Measurements from ENCODE around the gene ANXA6. TPM values are rescaled to one million over a fixed set of nuclear protein-coding genes. Genes with fewer than 3 reads are reported as not detected.
A peak's percentile ranks its signal among the peaks of the same experiment; 100 is the strongest.

Gene ANXA6
- total RNA-seq, 1 donor from 2014 or later: 245 TPM

GRCh38 chr5:151164687-151165392 is 7.3 kb upstream of the ANXA6 start:
- Mint-ChIP-seq H3K27me3 (ENCODE audit: unreplicated experiment) (peaks cover 13% of the 10 kb centered on the region), H3K27ac (ENCODE audit: unreplicated experiment) (no peak overlapping the region), H3K36me3 (ENCODE audit: unreplicated experiment) (no peaks in the 10 kb centered on the region), H3K4me1 (ENCODE audit: unreplicated experiment) (no peaks in the 10 kb centered on the region), H3K4me3 (ENCODE audit: unreplicated experiment) (no peak overlapping the region), H3K9me3 (ENCODE audit: unreplicated experiment) (no peaks in the 10 kb centered on the region)
- peak; percentile 97 for TF ChIP-seq CTCF (IDR thresholded peaks at IDR 0.05)
- no peak for DNase-seq (ENCODE audit: extremely low spot score, unreplicated experiment)

- TF ChIP-seq CTCF (IDR thresholded peaks at IDR 0.05): no peak
These were observed 5.2 kb upstream of the ANXA6 start for GRCh38 chr5:151162776-151163175.

GRCh38 chr5:151159649-151160373 is 2.2 kb upstream of the ANXA6 start:
- no peak overlapping the region for H3K4me3 Mint-ChIP-seq (ENCODE audit: unreplicated experiment)
- H3K27me3 Mint-ChIP-seq (ENCODE audit: unreplicated experiment): peaks cover 2% of the 10 kb centered on the region
- H3K4me1 Mint-ChIP-seq (ENCODE audit: unreplicated experiment): peaks cover 31% of the 10 kb centered on the region
- no peak overlapping the region for H3K27ac Mint-ChIP-seq (ENCODE audit: unreplicated experiment)
- DNase-seq (ENCODE audit: extremely low spot score, unreplicated experiment): no peak
- no peaks in the 10 kb centered on the region for H3K36me3 Mint-ChIP-seq (ENCODE audit: unreplicated experiment)
- TF ChIP-seq CTCF (IDR thresholded peaks at IDR 0.05): no peak
- H3K9me3 Mint-ChIP-seq (ENCODE audit: unreplicated experiment): no peaks in the 10 kb centered on the region

More at GRCh38 chr5:151162776-151163175, 5.2 kb upstream of the ANXA6 start:
- peaks cover 12% of the 10 kb centered on the region for H3K4me1 Mint-ChIP-seq (ENCODE audit: unreplicated experiment)
- H3K27me3 Mint-ChIP-seq (ENCODE audit: unreplicated experiment): peaks cover 3% of the 10 kb centered on the region
- H3K9me3 Mint-ChIP-seq (ENCODE audit: unreplicated experiment): no peaks in the 10 kb centered on the region
- no peaks in the 10 kb centered on the region for H3K36me3 Mint-ChIP-seq (ENCODE audit: unreplicated experiment)
- H3K27ac Mint-ChIP-seq (ENCODE audit: unreplicated experiment): no peak overlapping the region
- H3K4me3 Mint-ChIP-seq (ENCODE audit: unreplicated experiment): no peak overlapping the region
- DNase-seq (ENCODE audit: extremely low spot score, unreplicated experiment): no peak

GRCh38 chr5:151158287-151158661 is 695 bp upstream of the ANXA6 start:
- peak overlapping the region; percentile 82 for H3K27ac Mint-ChIP-seq (ENCODE audit: unreplicated experiment)

More at GRCh38 chr5:151158287-151158661, 695 bp upstream of the ANXA6 start:
- Mint-ChIP-seq H3K4me1 (ENCODE audit: unreplicated experiment) (peaks cover 42% of the 10 kb centered on the region), H3K9me3 (ENCODE audit: unreplicated experiment) (no peaks in the 10 kb centered on the region), H3K27me3 (ENCODE audit: unreplicated experiment) (peaks cover 2% of the 10 kb centered on the region), H3K36me3 (ENCODE audit: unreplicated experiment) (no peaks in the 10 kb centered on the region), H3K4me3 (ENCODE audit: unreplicated experiment) (peak overlapping the region; percentile 86)
- DNase-seq (ENCODE audit: extremely low spot score, unreplicated experiment): no peak
- no peak for TF ChIP-seq CTCF (IDR thresholded peaks at IDR 0.05)

All from osteocyte (in vitro differentiated cells).